ENCODE data around the gene TRPC4AP. TPM values are rescaled to one million over a fixed set of nuclear protein-coding genes. Genes with fewer than 3 reads are reported as not detected.

Gene TRPC4AP
- polyA plus RNA-seq, 4 donors, result 32.4 to 52.7 (median 42.2) TPM

- Histone ChIP-seq H3K27ac (ENCODE audit: low read depth in 1 of 3, low read length in 2 of 3) (no peak overlapping the region), H3K36me3 (ENCODE audit: control insufficient read depth in 3 of 3, insufficient read depth in 2 of 3, low read depth in 1 of 3, low read length in 3 of 3) (peaks cover 2 to 45% (median 2%) of the 10 kb centered on the region in 3 donors), H3K9me3 (ENCODE audit: control insufficient read depth in 2 of 2, insufficient read depth in 1 of 2, low read depth in 1 of 2, low read length in 1 of 2) (no peaks in the 10 kb centered on the region), H3K4me3 (ENCODE audit: low read depth in 1 of 3, low read length in 3 of 3) (no peak overlapping the region), H3K4me1 (ENCODE audit: control insufficient read depth in 3 of 3, insufficient read depth in 2 of 3, low read depth in 1 of 3, low read length in 2 of 3) (peaks cover 0 to 13% (median 10%) of the 10 kb centered on the region in 3 donors), H3K27me3 (ENCODE audit: control insufficient read depth in 3 of 3, insufficient read depth in 3 of 3, low read length in 3 of 3) (peaks cover 0 to 11% (median 0%) of the 10 kb centered on the region in 3 donors)
- no peak for DNase-seq
- no peak for FAIRE-seq
- 87 to 94% (median 90%) methylated on average over 18 of the region's 18 CpGs for WGBS, 3 donors
Observed at GRCh38 chr20:34990661-34991214, 101.9 kb downstream of the TRPC4AP start.

GRCh38 chr20:34990231-34990630, 102.4 kb downstream of the TRPC4AP start:
- Histone ChIP-seq H3K27me3 (ENCODE audit: control insufficient read depth in 3 of 3, insufficient read depth in 3 of 3, low read length in 3 of 3) (peaks cover 0 to 16% (median 0%) of the 10 kb centered on the region in 3 donors), H3K36me3 (ENCODE audit: control insufficient read depth in 3 of 3, insufficient read depth in 2 of 3, low read depth in 1 of 3, low read length in 3 of 3) (peaks cover 0 to 40% (median 2%) of the 10 kb centered on the region in 3 donors), H3K9me3 (ENCODE audit: control insufficient read depth in 2 of 2, insufficient read depth in 1 of 2, low read depth in 1 of 2, low read length in 1 of 2) (no peaks in the 10 kb centered on the region), H3K4me1 (ENCODE audit: control insufficient read depth in 3 of 3, insufficient read depth in 2 of 3, low read depth in 1 of 3, low read length in 2 of 3) (peaks cover 0 to 10% (median 5%) of the 10 kb centered on the region in 3 donors), H3K27ac (ENCODE audit: low read depth in 1 of 3, low read length in 2 of 3) (no peak overlapping the region), H3K4me3 (ENCODE audit: low read depth in 1 of 3, low read length in 3 of 3) (no peak overlapping the region)
- FAIRE-seq, result no peak
- DNase-seq, result no peak
- WGBS, 3 donors, result 72 to 92% (median 85%) methylated on average over 11 of the region's 11 CpGs

- FAIRE-seq, result no peak
- no peaks in the 10 kb centered on the region for H3K9me3 ChIP-seq (ENCODE audit: control insufficient read depth in 2 of 2, insufficient read depth in 1 of 2, low read depth in 1 of 2, low read length in 1 of 2)
- peaks cover 0 to 21% (median 0%) of the 10 kb centered on the region in 3 donors for H3K27me3 ChIP-seq (ENCODE audit: control insufficient read depth in 3 of 3, insufficient read depth in 3 of 3, low read length in 3 of 3)
- 86 to 92% (median 90%) methylated on average over 14 of the region's 14 CpGs for WGBS, 3 donors
- peaks cover 0 to 35% (median 2%) of the 10 kb centered on the region in 3 donors for H3K36me3 ChIP-seq (ENCODE audit: control insufficient read depth in 3 of 3, insufficient read depth in 2 of 3, low read depth in 1 of 3, low read length in 3 of 3)
- no peak for DNase-seq
- H3K27ac ChIP-seq (ENCODE audit: low read depth in 1 of 3, low read length in 2 of 3), result no peak overlapping the region
- no peak overlapping the region for H3K4me3 ChIP-seq (ENCODE audit: low read depth in 1 of 3, low read length in 3 of 3)
- peaks cover 0 to 5% (median 3%) of the 10 kb centered on the region in 3 donors for H3K4me1 ChIP-seq (ENCODE audit: control insufficient read depth in 3 of 3, insufficient read depth in 2 of 3, low read depth in 1 of 3, low read length in 2 of 3)
Observed at GRCh38 chr20:34989670-34990069, 102.9 kb downstream of the TRPC4AP start.

- Histone ChIP-seq H3K4me3 (ENCODE audit: low read depth in 1 of 3, low read length in 3 of 3) (no peak overlapping the region), H3K27me3 (ENCODE audit: control insufficient read depth in 3 of 3, insufficient read depth in 3 of 3, low read length in 3 of 3) (peaks cover 0 to 27% (median 0%) of the 10 kb centered on the region in 3 donors), H3K36me3 (ENCODE audit: control insufficient read depth in 3 of 3, insufficient read depth in 2 of 3, low read depth in 1 of 3, low read length in 3 of 3) (peaks cover 0 to 29% (median 2%) of the 10 kb centered on the region in 3 donors), H3K9me3 (ENCODE audit: control insufficient read depth in 2 of 2, insufficient read depth in 1 of 2, low read depth in 1 of 2, low read length in 1 of 2) (no peaks in the 10 kb centered on the region), H3K4me1 (ENCODE audit: control insufficient read depth in 3 of 3, insufficient read depth in 2 of 3, low read depth in 1 of 3, low read length in 2 of 3) (peaks cover 0 to 3% (median 0%) of the 10 kb centered on the region in 3 donors), H3K27ac (ENCODE audit: low read depth in 1 of 3, low read length in 2 of 3) (no peak overlapping the region)
- WGBS, 3 donors, result 88 to 94% (median 92%) methylated on average over 4 of the region's 4 CpGs
- FAIRE-seq (no peak), DNase-seq (no peak)
Observed at GRCh38 chr20:34989118-34989517, 103.5 kb downstream of the TRPC4AP start.

GRCh38 chr20:34988191-34988540, 104.4 kb downstream of the TRPC4AP start:
- Histone ChIP-seq H3K9me3 (ENCODE audit: control insufficient read depth in 2 of 2, insufficient read depth in 1 of 2, low read depth in 1 of 2, low read length in 1 of 2) (no peaks in the 10 kb centered on the region), H3K27me3 (ENCODE audit: control insufficient read depth in 3 of 3, insufficient read depth in 3 of 3, low read length in 3 of 3) (peaks cover 0 to 36% (median 3%) of the 10 kb centered on the region in 3 donors), H3K4me3 (ENCODE audit: low read depth in 1 of 3, low read length in 3 of 3) (no peak overlapping the region), H3K4me1 (ENCODE audit: control insufficient read depth in 3 of 3, insufficient read depth in 2 of 3, low read depth in 1 of 3, low read length in 2 of 3) (peaks cover 0 to 8% (median 0%) of the 10 kb centered on the region in 3 donors), H3K36me3 (ENCODE audit: control insufficient read depth in 3 of 3, insufficient read depth in 2 of 3, low read depth in 1 of 3, low read length in 3 of 3) (peaks cover 0 to 20% (median 2%) of the 10 kb centered on the region in 3 donors), H3K27ac (ENCODE audit: low read depth in 1 of 3, low read length in 2 of 3) (no peak overlapping the region)
- WGBS, 3 donors, result 69 to 82% (median 79%) methylated on average over 12 of the region's 12 CpGs
- DNase-seq (no peak), FAIRE-seq (no peak)

- Histone ChIP-seq H3K4me1 (ENCODE audit: control insufficient read depth in 3 of 3, insufficient read depth in 2 of 3, low read depth in 1 of 3, low read length in 2 of 3) (peaks cover 0 to 8% (median 0%) of the 10 kb centered on the region in 3 donors), H3K4me3 (ENCODE audit: low read depth in 1 of 3, low read length in 3 of 3) (no peak overlapping the region), H3K27me3 (ENCODE audit: control insufficient read depth in 3 of 3, insufficient read depth in 3 of 3, low read length in 3 of 3) (peaks cover 0 to 41% (median 3%) of the 10 kb centered on the region in 3 donors), H3K36me3 (ENCODE audit: control insufficient read depth in 3 of 3, insufficient read depth in 2 of 3, low read depth in 1 of 3, low read length in 3 of 3) (peaks cover 0 to 14% (median 2%) of the 10 kb centered on the region in 3 donors), H3K27ac (ENCODE audit: low read depth in 1 of 3, low read length in 2 of 3) (no peak overlapping the region), H3K9me3 (ENCODE audit: control insufficient read depth in 2 of 2, insufficient read depth in 1 of 2, low read depth in 1 of 2, low read length in 1 of 2) (no peaks in the 10 kb centered on the region)
- DNase-seq, result no peak
- FAIRE-seq, result no peak
- 68 to 72% (median 68%) methylated on average over 15 of the region's 15 CpGs for WGBS, 3 donors
Observed at GRCh38 chr20:34987288-34988190, 105.1 kb downstream of the TRPC4AP start.

GRCh38 chr20:34986311-34987287, 106.0 kb downstream of the TRPC4AP start:
- H3K36me3 ChIP-seq (ENCODE audit: control insufficient read depth in 3 of 3, insufficient read depth in 2 of 3, low read depth in 1 of 3, low read length in 3 of 3), result peaks cover 0 to 10% (median 2%) of the 10 kb centered on the region in 3 donors
- no peak overlapping the region for H3K4me3 ChIP-seq (ENCODE audit: low read depth in 1 of 3, low read length in 3 of 3)
- WGBS, 3 donors, result 67 to 78% (median 76%) methylated on average over 23 to 24 of the region's 24 CpGs
- H3K4me1 ChIP-seq (ENCODE audit: control insufficient read depth in 3 of 3, insufficient read depth in 2 of 3, low read depth in 1 of 3, low read length in 2 of 3), result peaks cover 0 to 8% (median 0%) of the 10 kb centered on the region in 3 donors
- H3K27ac ChIP-seq (ENCODE audit: low read depth in 1 of 3, low read length in 2 of 3), result no peak overlapping the region
- H3K9me3 ChIP-seq (ENCODE audit: control insufficient read depth in 2 of 2, insufficient read depth in 1 of 2, low read depth in 1 of 2, low read length in 1 of 2), result no peaks in the 10 kb centered on the region
- FAIRE-seq (no peak), DNase-seq (no peak)
- H3K27me3 ChIP-seq (ENCODE audit: control insufficient read depth in 3 of 3, insufficient read depth in 3 of 3, low read length in 3 of 3), result peaks cover 0 to 42% (median 3%) of the 10 kb centered on the region in 3 donors
